NCI-H1694 treated with DMSO at 0.1 percent for 48 hours (cell line): Measurements from ENCODE around the gene STK32C.

ENCODE experiments used
- DNase-seq: peaks from one replicate; lab custom pipeline; 2025; lab: John Stamatoyannopoulos, UW

The STK32C gene

GRCh38 chr10:132265890-132266496 is 41.8 kb downstream of the STK32C start:
- no peak for DNase-seq

GRCh38 chr10:132264966-132265889 is 42.5 kb downstream of the STK32C start:
- no peak for DNase-seq

GRCh38 chr10:132264306-132264950 is 43.3 kb downstream of the STK32C start:
- no peak for DNase-seq

- no peak for DNase-seq
Observed at GRCh38 chr10:132263866-132264265, 43.9 kb downstream of the STK32C start.

- DNase-seq, result no peak
Observed at GRCh38 chr10:132259702-132260482, 47.9 kb downstream of the STK32C start.

- DNase-seq, result no peak
Observed at GRCh38 chr10:132258423-132258822, 49.3 kb downstream of the STK32C start.

- no peak for DNase-seq
Observed at GRCh38 chr10:132257907-132258306, 49.8 kb downstream of the STK32C start.

- DNase-seq, result no peak
Observed at GRCh38 chr10:132257271-132257670, 50.5 kb downstream of the STK32C start.

- no peak for DNase-seq
Observed at GRCh38 chr10:132256866-132257265, 50.9 kb downstream of the STK32C start.

GRCh38 chr10:132255489-132256344 is 52.0 kb downstream of the STK32C start:
- DNase-seq, result no peak

- DNase-seq, result no peak
Observed at GRCh38 chr10:132254841-132255240, 52.9 kb downstream of the STK32C start.

GRCh38 chr10:132253092-132253687 is 54.6 kb downstream of the STK32C start:
- DNase-seq, result no peak

GRCh38 chr10:132252412-132252811 is 55.3 kb downstream of the STK32C start:
- no peak for DNase-seq

- DNase-seq, result no peak
Observed at GRCh38 chr10:132251928-132252327, 55.8 kb downstream of the STK32C start.

- DNase-seq, result no peak
Observed at GRCh38 chr10:132250481-132251475, 57.0 kb downstream of the STK32C start.

- no peak for DNase-seq
Observed at GRCh38 chr10:132249824-132250375, 57.9 kb downstream of the STK32C start.

- DNase-seq, result no peak
Observed at GRCh38 chr10:132249226-132249724, 58.5 kb downstream of the STK32C start.

- no peak for DNase-seq
Observed at GRCh38 chr10:132248455-132249225, 59.1 kb downstream of the STK32C start.
